Breast epithelium (tissue), 4 donors: ENCODE data around the gene LRRC4. TPM values are rescaled to one million over a fixed set of nuclear protein-coding genes. Genes with fewer than 3 reads are reported as not detected.

ENCODE experiments used
- DNase-seq, 2 donors: peaks; one replicate each; pipeline ENCODE4 v3.0.0-alpha.2; 2019; ENCODE audit warnings: low spot score in 2 of 2
- H3K27ac ChIP-seq, 2 donors: fragments of 200-600 bp; sonication (generic) in 1 of 2; one replicate each; pipeline ENCODE4 v1.5.1; 2016 to 2019; ENCODE audit warnings: mild to moderate bottlenecking in 1 of 2
- H3K27me3 ChIP-seq, 2 donors: fragments of 200-600 bp; sonication (generic) in 1 of 2; one replicate each; pipeline versions ENCODE4 v1.5.1 to v1.6.0; 2017 to 2019; ENCODE audit warnings: control low read depth in 1 of 2, mild to moderate bottlenecking in 1 of 2
- H3K36me3 ChIP-seq: fragments of 200-600 bp; one replicate; pipeline ENCODE4 v1.5.1; 2019
- H3K4me1 ChIP-seq, 2 donors: fragments of 200-600 bp; sonication (generic); one replicate each; pipeline ENCODE4 v1.5.1; 2016 to 2019; ENCODE audit warnings: control low read depth in 1 of 2
- H3K4me3 ChIP-seq, 3 donors: fragments of 200-600 bp; sonication (generic); 1 replicate in 2 of 3; 2 replicates in 1 of 3; pipeline ENCODE4 v1.5.1; 2016 to 2019; ENCODE audit warnings: mild to moderate bottlenecking in 3 of 3, moderate library complexity in 2 of 3
- H3K9me3 ChIP-seq, 2 donors: fragments of 200-600 bp; sonication (generic) in 1 of 2; one replicate each; pipeline ENCODE4 v1.5.1; 2016 to 2019; ENCODE audit warnings: control low read depth in 1 of 2
- CTCF ChIP-seq, 3 donors: fragments of 450-650 bp; IDR thresholded peaks; one replicate each; pipeline ENCODE4 v1.5.1; 2016 to 2017; ENCODE audit warnings: antibody characterized with exemption in 3 of 3, mild to moderate bottlenecking in 3 of 3, moderate library complexity in 3 of 3
- POLR2A ChIP-seq: fragments of 450-650 bp; IDR thresholded peaks from one replicate; pipeline ENCODE4 v1.6.1; 2016; ENCODE audit warnings: antibody characterized with exemption, mild to moderate bottlenecking, moderate library complexity
- POLR2AphosphoS5 ChIP-seq, 3 donors: sonication (generic); formaldehyde crosslinking; IDR thresholded peaks; one replicate each; pipeline ENCODE4 v1.6.1; 2017; ENCODE audit warnings: antibody characterized with exemption in 3 of 3
- intact Hi-C: fragments of 100-400 bp; cut with DNase I; formaldehyde crosslinking; loops from one replicate; pipeline ENCODE4 v1.15.1; 2023; ENCODE audit warnings: low total_unique reads
- total RNA-seq, 3 donors: library from RNA; depleted of rRNA; stranded (reverse); fragments of >200 nt; gene quantifications; one replicate each; pipeline ENCODE4 v1.1.0, GENCODE V29; 2016

Gene LRRC4
- total RNA-seq, result 1 to 10 TPM in 2 of 3 donors, under 1 TPM in 1; 0.33 to 3.2 (median 1.6) TPM

- Histone ChIP-seq H3K36me3 (no peaks in the 10 kb centered on the region), H3K27ac (no peak within 1 kb of the TSS), H3K4me3 (peak within 1 kb of the TSS; percentile 53 to 78 (median 57)), H3K27me3 (no peaks in the 10 kb centered on the region), H3K9me3 (no peaks in the 10 kb centered on the region), H3K4me1 (no peaks in the 10 kb centered on the region)
- no peak for TF ChIP-seq POLR2A
- TF ChIP-seq POLR2AphosphoS5 (IDR thresholded peaks at IDR 0.05), result no peak
- TF ChIP-seq CTCF (IDR thresholded peaks at IDR 0.05), result no peak
- DNase-seq, result no peak
- intact Hi-C loops, result no loop called here
These were observed at the start of gene LRRC4 for GRCh38 chr7:128030654-128031611. LRRC4 (minus strand) TSS chr7:128031437; CDS start chr7:128030640, 797 bp downstream.

- Histone ChIP-seq H3K27ac (no peak overlapping the region), H3K36me3 (no peaks in the 10 kb centered on the region), H3K4me3 (no peak overlapping the region), H3K9me3 (no peaks in the 10 kb centered on the region), H3K27me3 (no peaks in the 10 kb centered on the region), H3K4me1 (no peaks in the 10 kb centered on the region)
- TF ChIP-seq CTCF (IDR thresholded peaks at IDR 0.05) (no peak), POLR2AphosphoS5 (IDR thresholded peaks at IDR 0.05) (no peak), POLR2A (no peak)
- no peak for DNase-seq
- intact Hi-C loops, result no loop called here
These were observed 48.9 kb upstream of the LRRC4 start for GRCh38 chr7:128080169-128080568.

- DNase-seq, result no peak
- H3K27me3 ChIP-seq, result no peaks in the 10 kb centered on the region
- intact Hi-C loops, result no loop called here
These were observed 47.1 kb upstream of the LRRC4 start for GRCh38 chr7:128078309-128078708.

GRCh38 chr7:128076796-128077271, 45.6 kb upstream of the LRRC4 start:
- H3K4me3 ChIP-seq, result no peak overlapping the region
- H3K27ac ChIP-seq, result no peak overlapping the region
- no peaks in the 10 kb centered on the region for H3K4me1 ChIP-seq
- no peaks in the 10 kb centered on the region for H3K36me3 ChIP-seq
- TF ChIP-seq POLR2A (no peak), CTCF (IDR thresholded peaks at IDR 0.05) (no peak), POLR2AphosphoS5 (IDR thresholded peaks at IDR 0.05) (no peak)
- no peaks in the 10 kb centered on the region for H3K9me3 ChIP-seq
- DNase-seq, result peak; percentile 18 to 64
- no peaks in the 10 kb centered on the region for H3K27me3 ChIP-seq
- intact Hi-C loops, result no loop called here

More at GRCh38 chr7:128078309-128078708, 47.1 kb upstream of the LRRC4 start:
- Histone ChIP-seq H3K27ac (no peak overlapping the region), H3K9me3 (no peaks in the 10 kb centered on the region), H3K4me3 (no peak overlapping the region), H3K36me3 (no peaks in the 10 kb centered on the region), H3K4me1 (no peaks in the 10 kb centered on the region)
- TF ChIP-seq POLR2A, result no peak
- no peak for TF ChIP-seq POLR2AphosphoS5 (IDR thresholded peaks at IDR 0.05)
- TF ChIP-seq CTCF (IDR thresholded peaks at IDR 0.05), result no peak

GRCh38 chr7:128076196-128076795, 45.1 kb upstream of the LRRC4 start:
- no peak for TF ChIP-seq POLR2AphosphoS5 (IDR thresholded peaks at IDR 0.05)
- TF ChIP-seq POLR2A, result no peak
- Histone ChIP-seq H3K36me3 (no peaks in the 10 kb centered on the region), H3K4me1 (no peaks in the 10 kb centered on the region), H3K27ac (no peak overlapping the region), H3K27me3 (no peaks in the 10 kb centered on the region), H3K4me3 (no peak overlapping the region), H3K9me3 (no peaks in the 10 kb centered on the region)
- intact Hi-C loops, result no loop called here
- no peak for DNase-seq
